Activated T-cell treated with anti-CD3 and anti-CD28 coated beads for 48 hours (primary cell): ENCODE results near the gene SKA1.
"Not testable (repeated sequence)": the region's sequence is repeated elsewhere in the genome, so short reads cannot be mapped to it uniquely, and the experiment has no call there.

Source experiments
- DNase-seq: peaks from one replicate; pipeline ENCODE4 v3.0.0-alpha.2; 2020; ENCODE audit warnings: low read depth

SKA1 gene

GRCh38 chr18:50395093-50395492 is 20.2 kb downstream of the SKA1 start:
- no peak for DNase-seq

DNA sequence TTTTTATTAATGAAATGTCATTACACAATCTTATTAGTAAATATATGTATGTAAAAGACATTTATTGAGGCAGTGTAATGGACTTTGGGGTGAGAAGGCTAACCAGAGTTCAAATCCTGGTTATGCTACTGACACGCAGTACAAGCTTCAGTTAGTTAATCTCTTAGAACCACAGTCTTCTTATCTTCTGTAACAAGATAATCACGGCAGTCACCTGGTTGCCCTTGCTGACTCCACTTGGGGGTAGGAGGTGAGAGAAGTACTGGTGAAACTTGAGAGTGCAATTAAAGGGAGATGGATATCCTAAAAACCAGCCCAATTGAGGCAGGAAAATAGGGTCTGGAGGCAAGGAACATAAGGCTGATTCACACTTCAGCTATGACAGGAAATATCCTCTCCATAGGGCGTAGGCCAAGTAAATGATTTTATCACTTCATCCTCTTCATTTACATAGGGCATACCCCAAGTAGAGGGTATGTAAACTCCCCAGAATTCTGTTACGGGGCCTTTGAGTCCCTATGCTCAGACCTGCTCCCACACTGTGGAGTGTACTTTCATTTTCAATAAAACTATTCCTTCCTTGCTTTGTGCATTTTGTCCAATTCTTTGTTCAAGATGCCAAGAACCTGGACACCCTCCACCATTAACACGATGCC is 21.3 kb downstream of the SKA1 start:
- no peak for DNase-seq

DNA sequence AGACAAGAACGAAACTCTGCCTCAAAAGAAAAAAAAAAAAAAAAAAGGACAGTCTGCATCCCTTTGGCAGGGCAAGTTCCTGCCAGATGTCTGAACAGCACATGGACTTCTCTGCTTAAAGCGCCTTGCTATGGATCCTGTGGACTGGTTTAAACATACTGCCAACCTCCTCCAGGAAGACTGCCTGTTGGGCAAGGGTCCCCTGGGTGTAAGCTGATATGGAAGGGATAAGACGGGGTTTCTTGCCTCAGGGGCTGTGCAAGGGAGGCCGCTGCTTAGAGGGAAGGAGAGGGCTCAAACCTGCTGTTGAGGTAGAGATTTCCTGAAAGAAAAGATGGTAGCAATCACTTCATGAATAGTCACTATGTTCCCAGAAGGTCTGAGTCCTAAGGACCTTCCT is 22.2 kb downstream of the SKA1 start:
- no peak for DNase-seq

DNA sequence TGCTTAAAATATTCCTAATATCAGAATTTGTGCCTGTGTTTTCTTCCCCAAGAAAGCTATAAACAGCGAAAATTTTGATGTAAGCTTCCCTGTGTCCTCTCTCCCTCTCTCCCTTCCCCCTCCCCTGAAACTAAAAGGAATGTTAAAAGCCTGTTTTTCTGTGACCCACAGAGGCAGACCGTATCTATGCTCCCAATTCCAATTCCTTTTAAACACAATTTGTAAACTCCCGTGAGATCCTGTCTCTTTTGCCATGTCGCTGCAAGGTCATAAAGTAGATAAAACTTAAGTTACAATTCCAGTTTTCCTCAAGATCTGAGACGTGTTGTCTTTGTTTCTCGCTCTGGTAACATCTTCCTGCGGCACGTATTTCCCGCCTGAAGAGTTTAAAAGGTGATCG is 23.3 kb downstream of the SKA1 start:
- no peak for DNase-seq

DNA sequence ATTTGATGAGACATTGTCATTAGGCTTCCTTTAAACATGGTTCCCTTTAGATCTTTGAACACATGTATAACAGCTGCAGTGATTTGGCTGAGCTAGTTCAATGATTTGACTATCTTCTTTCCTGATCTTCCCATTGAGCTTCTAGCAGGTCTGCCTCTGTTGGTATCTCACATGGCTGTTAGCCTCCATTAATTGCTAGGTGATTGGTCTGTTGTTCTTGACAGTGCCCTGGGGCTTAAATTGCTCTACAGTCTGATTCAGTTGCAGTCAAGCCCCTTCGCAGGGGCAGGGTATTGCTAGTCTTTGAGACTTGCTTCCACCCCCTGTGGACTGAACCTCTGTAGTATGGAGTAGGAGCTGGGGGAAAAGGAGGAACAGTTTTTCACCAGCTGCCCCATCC is 24.1 kb downstream of the SKA1 start:
- no peak for DNase-seq

DNA sequence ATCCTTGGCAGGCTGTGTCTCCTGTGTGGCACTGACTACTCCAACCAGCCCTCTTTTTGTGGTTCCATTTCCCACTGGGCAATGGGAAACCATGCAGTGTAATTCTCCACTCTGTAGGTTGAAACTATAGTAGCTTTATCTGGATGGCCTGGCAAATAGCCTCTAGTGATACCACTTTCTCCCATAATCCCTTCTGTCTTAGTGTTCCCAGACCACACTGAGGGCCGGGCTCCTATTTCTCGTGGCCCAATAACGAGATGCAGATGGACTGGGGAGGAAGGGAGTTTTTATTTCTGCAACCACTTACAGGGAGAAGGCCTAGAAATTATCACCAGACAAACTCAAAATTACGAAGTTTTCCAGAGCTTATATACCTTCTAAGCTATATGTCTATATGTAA is 24.7 kb downstream of the SKA1 start:
- no peak for DNase-seq

DNA sequence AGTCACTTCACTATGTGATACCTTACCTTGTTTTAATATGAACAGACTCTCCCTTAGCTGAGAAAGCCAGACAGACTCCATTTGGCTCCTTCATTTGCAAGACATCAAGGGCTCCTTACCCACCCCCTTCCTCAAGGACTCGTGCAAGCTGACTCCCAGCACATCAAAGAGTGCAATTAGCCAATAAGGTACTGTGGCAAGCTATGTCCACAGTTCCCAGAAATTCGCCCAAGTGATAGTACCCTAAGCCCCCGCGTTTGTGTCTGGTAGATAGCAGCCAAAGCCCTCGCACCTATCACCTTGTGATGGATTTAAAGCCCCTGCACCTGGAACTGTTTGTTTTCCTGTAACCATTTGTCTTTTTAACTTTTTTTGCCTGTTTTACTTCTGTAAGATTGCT is 25.6 kb downstream of the SKA1 start:
- not testable (repeated sequence) for DNase-seq

GRCh38 chr18:50401295-50401694 is 26.4 kb downstream of the SKA1 start:
- DNase-seq = no peak

GRCh38 chr18:50401888-50402287 is 27.0 kb downstream of the SKA1 start:
- peak; percentile 15 for DNase-seq

DNA sequence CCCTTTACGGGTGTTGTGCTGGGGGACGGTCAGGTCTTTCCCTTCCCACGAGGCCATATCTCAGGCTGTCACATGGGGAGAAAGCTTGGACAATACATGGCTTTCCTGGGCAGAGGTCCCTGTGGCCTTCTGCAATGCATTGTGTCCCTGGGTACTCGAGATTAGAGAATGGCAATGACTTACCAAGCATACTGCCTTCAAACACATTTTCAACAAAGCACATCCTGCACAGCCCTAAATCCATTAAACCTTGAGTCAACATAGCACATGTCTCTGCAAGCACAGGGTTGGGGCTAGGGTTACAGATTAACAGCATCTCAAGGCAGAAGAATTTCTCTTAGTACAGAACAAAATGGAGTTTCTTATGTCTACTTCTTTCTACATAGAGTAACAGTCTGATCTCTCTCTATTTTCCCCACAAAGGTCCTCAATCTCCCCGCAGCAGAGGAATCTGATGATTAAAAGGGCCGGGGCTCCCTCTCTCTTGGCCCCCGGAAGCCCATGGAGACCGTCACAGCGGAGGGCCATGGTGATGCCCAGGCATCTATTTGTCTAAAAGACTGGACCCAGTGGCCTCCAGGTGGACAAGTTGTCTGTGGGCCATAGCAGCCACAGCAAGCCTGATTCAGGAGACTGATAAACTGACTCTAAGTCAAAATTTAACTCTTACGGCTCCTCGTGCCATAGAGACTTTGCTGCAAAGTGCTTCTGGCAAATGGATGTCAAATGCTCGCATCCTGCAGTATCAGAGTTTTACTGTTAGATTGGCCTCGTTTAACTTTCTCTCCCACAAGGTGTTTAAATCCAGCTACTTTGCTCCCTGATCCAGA is 30.1 kb downstream of the SKA1 start:
- DNase-seq = not testable (repeated sequence)

DNA sequence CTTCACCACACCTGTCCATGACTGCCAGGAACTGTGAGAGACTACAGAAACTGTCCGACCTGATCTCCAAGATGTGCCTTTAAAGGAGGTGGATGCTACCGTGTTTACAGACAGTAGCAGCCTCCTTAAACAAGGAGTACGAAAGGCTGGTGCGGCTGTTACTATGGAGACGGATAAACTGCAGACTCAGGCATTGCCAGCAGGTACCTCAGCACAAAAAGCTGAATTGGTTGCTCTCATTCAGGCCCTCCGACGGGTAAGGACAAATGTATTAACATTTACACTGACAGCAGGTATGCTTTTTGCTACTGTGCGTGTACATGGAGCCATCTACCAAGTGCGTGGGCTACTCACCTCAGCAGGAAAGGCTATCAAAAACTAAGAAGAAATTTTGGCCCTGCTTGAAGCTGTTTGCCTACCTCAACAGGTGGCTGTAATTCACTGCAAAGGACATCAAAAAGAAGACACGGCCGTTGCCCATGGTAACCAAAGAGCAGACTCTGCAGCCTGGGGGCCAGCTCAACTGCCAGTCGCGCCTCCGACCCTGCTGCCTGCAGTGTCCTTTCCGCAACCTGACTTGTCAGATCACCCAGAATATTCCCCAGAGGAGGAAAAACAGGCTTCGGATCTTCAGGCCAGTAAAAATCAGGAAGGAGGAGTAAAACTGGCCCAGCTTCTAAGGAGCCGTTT is 30.9 kb downstream of the SKA1 start:
- DNase-seq = no peak

GRCh38 chr18:50409236-50409635 is 34.4 kb downstream of the SKA1 start:
- no peak for DNase-seq

- no peak for DNase-seq
These were observed 35.2 kb downstream of the SKA1 start for GRCh38 chr18:50410008-50410407.

- DNase-seq = no peak
These were observed 36.0 kb downstream of the SKA1 start for GRCh38 chr18:50410894-50411293.

DNA sequence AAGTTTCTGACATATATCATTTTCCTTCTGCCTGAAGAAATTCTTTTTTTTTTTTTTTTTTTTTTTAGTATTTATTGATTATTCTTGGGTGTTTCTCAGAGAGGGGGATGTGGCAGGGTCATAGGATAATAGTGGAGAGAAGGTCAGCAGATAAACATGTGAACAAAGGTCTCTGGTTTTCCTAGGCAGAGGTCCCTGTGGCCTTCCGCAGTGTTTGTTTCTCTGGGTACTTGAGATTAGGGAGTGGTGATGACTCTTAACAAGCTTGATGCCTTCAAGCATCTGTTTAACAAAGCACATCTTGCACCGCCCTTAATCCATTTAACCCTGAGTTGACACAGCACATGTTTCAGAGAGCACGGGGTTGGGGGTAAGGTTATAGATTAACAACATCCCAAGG is 42.0 kb downstream of the SKA1 start:
- not testable (repeated sequence) for DNase-seq

DNA sequence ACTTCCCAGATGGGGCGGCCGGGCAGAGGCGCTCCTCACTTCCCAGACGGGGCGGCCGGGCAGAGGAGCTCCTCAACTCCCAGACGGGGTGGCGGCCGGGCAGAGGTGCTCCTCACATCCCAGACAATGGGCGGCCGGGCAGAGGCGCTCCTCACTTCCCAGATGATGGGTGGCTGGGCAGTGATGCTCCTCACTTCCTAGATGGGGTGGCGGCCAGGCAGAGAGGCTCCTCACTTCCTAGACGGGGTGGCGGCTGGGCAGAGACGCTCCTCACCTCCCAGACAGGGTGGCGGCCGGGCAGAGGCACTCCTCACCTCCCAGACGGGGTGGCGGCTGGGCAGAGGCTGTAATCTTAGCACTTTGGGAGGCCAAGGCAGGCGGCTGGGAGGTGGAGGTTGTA is 42.9 kb downstream of the SKA1 start:
- not testable (repeated sequence) for DNase-seq

GRCh38 chr18:50418650-50419049 is 43.8 kb downstream of the SKA1 start:
- no peak for DNase-seq

- no peak for DNase-seq
These were observed 47.5 kb downstream of the SKA1 start for GRCh38 chr18:50422286-50422898.

GRCh38 chr18:50424877-50425690 is 50.2 kb downstream of the SKA1 start:
- no peak for DNase-seq

DNA sequence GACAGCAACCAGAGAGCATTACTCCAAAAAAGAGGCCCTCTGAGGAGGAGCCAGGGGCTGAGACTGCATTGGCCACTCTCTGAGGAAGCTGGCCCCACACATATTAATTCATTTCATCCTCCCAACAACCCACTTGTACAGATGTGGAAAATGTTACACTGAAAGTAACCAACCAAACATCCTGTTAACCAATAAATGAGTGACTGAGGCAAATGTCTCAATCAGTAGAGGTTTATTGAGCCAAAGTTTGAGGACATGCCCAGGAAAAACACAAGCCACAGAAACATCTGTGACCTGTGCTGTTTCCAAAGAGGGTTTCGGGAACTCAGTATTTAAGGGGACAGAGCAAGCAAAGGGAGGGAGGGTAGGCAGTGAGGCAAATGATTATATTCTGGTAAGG is 53.0 kb downstream of the SKA1 start:
- DNase-seq = no peak

DNA sequence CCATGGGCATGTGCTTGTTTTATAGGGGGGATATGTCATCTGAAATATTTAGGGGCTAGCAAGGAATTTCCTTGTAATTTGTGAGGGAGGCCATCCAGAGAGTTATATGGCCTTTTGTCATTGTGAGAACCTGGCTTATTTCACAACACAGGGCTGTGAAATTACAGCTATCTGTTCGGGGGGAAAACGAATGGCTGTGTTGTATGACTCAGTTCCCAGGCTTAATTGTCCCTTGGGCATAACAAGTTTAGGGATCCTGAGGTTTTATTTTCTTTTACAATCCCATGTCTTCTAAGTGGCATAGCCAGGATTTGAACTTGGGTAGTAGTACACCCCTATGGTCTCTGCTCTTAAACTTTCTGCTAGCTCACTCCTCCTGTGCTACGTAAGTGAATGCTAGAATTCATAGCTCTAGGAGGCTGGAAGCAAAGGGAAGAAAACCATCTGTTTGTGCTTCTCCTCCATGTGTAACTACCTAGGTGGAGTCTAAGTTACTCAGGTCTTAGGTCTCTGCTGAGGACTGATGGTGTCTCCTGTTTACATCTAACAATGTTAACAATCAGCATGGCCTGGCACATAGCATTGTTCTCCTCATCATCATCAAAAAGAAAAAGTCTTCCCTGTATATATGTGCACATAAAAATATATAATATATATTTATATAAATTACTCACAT is 53.8 kb downstream of the SKA1 start:
- no peak for DNase-seq
